OCI-LY7 (cell line): ENCODE data around the gene WFS1.

Experiments
- EZH2phosphoT487 ChIP-seq: fragments of 200-600 bp; sonication (generic); IDR thresholded peaks from 2 replicates; pipeline ENCODE4 v1.6.1; 2018; ENCODE audit warnings: low read depth, borderline replicate concordance, mild to moderate bottlenecking, mixed run types, antibody characterized with exemption, low read length, moderate library complexity, mixed read lengths
- TF ChIP-seq, protein P1 (sequence below): fragments of 200-600 bp; sonication (generic); conservative IDR thresholded peaks from 2 replicates; pipeline ENCODE4 v1.5.1; 2014; ENCODE audit warnings: mild to moderate bottlenecking, antibody characterized with exemption, low read length, moderate library complexity, mixed read lengths

DNA sequence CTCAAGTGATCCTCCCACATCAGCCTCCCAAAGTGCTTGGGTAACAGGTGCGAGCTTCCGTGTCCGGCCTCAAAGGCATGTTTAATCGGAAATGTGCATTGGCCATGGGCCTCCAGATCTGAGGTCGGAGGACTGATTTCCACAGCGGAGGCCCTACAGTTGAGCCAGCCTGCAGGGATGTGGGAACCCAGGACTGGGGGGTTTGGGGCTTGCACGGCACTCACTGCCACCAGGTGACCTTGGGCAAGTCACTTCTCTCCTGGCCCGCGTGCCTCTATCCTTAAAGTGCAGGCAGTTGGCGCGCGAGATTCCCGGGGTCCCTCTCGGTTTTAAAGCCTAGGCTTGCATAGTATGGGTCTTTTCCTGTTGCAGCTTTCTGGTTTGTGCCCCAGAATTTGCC, 18.3 kb upstream of the WFS1 start:
- TF ChIP-seq, protein P1, sequence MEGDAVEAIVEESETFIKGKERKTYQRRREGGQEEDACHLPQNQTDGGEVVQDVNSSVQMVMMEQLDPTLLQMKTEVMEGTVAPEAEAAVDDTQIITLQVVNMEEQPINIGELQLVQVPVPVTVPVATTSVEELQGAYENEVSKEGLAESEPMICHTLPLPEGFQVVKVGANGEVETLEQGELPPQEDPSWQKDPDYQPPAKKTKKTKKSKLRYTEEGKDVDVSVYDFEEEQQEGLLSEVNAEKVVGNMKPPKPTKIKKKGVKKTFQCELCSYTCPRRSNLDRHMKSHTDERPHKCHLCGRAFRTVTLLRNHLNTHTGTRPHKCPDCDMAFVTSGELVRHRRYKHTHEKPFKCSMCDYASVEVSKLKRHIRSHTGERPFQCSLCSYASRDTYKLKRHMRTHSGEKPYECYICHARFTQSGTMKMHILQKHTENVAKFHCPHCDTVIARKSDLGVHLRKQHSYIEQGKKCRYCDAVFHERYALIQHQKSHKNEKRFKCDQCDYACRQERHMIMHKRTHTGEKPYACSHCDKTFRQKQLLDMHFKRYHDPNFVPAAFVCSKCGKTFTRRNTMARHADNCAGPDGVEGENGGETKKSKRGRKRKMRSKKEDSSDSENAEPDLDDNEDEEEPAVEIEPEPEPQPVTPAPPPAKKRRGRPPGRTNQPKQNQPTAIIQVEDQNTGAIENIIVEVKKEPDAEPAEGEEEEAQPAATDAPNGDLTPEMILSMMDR: no peak
- no peak for TF ChIP-seq EZH2phosphoT487
